Astrocyte (in vitro differentiated cells and primary cell): ENCODE data around the gene MLIP. TPM values are rescaled to one million over a fixed set of nuclear protein-coding genes. Genes with fewer than 3 reads are reported as not detected.

ENCODE experiments used
- DNase-seq: peaks from one replicate; pipeline ENCODE4 v3.0.0-alpha.2; 2010; ENCODE audit warnings: low read depth
- FAIRE-seq: peaks from 2 replicates; lab custom pipeline; 2011; peaks lifted over from hg19 to GRCh38; lab: Jason Lieb, UNC
- H2AFZ ChIP-seq: 2 replicates; pipeline ENCODE4 v1.6.0; 2012; ENCODE audit warnings: low read depth, low read length, inconsistent platforms
- H3K27ac ChIP-seq: 2 replicates; pipeline ENCODE4 v1.5.1; 2011; ENCODE audit warnings: low read depth, low read length, inconsistent platforms
- H3K27me3 ChIP-seq: 2 replicates; pipeline ENCODE4 v1.6.0; 2011; ENCODE audit warnings: low read length, inconsistent platforms; ENCODE audit not compliant: insufficient read depth
- H3K36me3 ChIP-seq: 2 replicates; pipeline ENCODE4 v1.5.1; 2011; ENCODE audit warnings: low read length, inconsistent platforms; ENCODE audit not compliant: insufficient read depth
- H3K4me1 ChIP-seq: 2 replicates; pipeline ENCODE4 v1.5.1; 2011; ENCODE audit warnings: low read length, inconsistent platforms; ENCODE audit not compliant: insufficient read depth
- H3K4me2 ChIP-seq: 2 replicates; pipeline ENCODE4 v1.6.0; 2012; ENCODE audit warnings: low read length, inconsistent platforms
- H3K4me3 ChIP-seq: 2 replicates; pipeline ENCODE4 v1.5.1; 2011; ENCODE audit warnings: low read depth, mild to moderate bottlenecking, low read length, inconsistent platforms; ENCODE audit not compliant: insufficient read depth
- H3K79me2 ChIP-seq: 2 replicates; pipeline ENCODE4 v1.6.0; 2012; ENCODE audit warnings: mild to moderate bottlenecking, low read length, inconsistent platforms; ENCODE audit not compliant: insufficient read depth
- H3K9ac ChIP-seq: 2 replicates; pipeline ENCODE4 v1.6.0; 2012; ENCODE audit warnings: mild to moderate bottlenecking, low read length, inconsistent platforms
- H3K9me3 ChIP-seq: 2 replicates; pipeline ENCODE4 v1.5.1; 2012; ENCODE audit warnings: low read depth, mild to moderate bottlenecking, low read length, inconsistent platforms; ENCODE audit not compliant: insufficient read depth
- H4K20me1 ChIP-seq: 2 replicates; pipeline ENCODE4 v1.6.0; 2012; ENCODE audit warnings: low read length, inconsistent platforms; ENCODE audit not compliant: insufficient read depth
- H3K27ac Mint-ChIP-seq: one replicate; pipeline ENCODE4 v1.8.0; 2021; ENCODE audit warnings: mild to moderate bottlenecking, mixed read lengths; ENCODE audit not compliant: unreplicated experiment
- H3K27me3 Mint-ChIP-seq: one replicate; pipeline ENCODE4 v1.8.0; 2021; ENCODE audit warnings: low read depth, mixed read lengths; ENCODE audit not compliant: unreplicated experiment
- H3K36me3 Mint-ChIP-seq: one replicate; pipeline ENCODE4 v1.8.0; 2021; ENCODE audit warnings: low read depth, mixed read lengths; ENCODE audit not compliant: unreplicated experiment
- H3K4me1 Mint-ChIP-seq: one replicate; pipeline ENCODE4 v1.8.0; 2021; ENCODE audit warnings: low read depth, mixed read lengths; ENCODE audit not compliant: unreplicated experiment
- H3K4me3 Mint-ChIP-seq: one replicate; pipeline ENCODE4 v1.8.0; 2021; ENCODE audit warnings: mild to moderate bottlenecking, moderate library complexity, mixed read lengths; ENCODE audit not compliant: unreplicated experiment
- H3K9me3 Mint-ChIP-seq: one replicate; pipeline ENCODE4 v1.8.0; 2021; ENCODE audit warnings: mild to moderate bottlenecking, mixed read lengths; ENCODE audit not compliant: unreplicated experiment
- CTCF ChIP-seq: IDR thresholded peaks from 2 replicates; pipeline ENCODE4 v1.5.1; 2011; ENCODE audit warnings: low read depth, mild to moderate bottlenecking, inconsistent platforms, low read length, moderate library complexity; ENCODE audit not compliant: insufficient read depth
- EZH2 ChIP-seq: IDR thresholded peaks from 2 replicates; pipeline ENCODE4 v1.6.1; 2012; ENCODE audit warnings: mild to moderate bottlenecking, low read length, inconsistent platforms; ENCODE audit not compliant: insufficient read depth
- total RNA-seq: library from RNA; stranded (reverse); gene quantifications from 2 replicates; pipeline ENCODE4 v1.2.1, GENCODE V29; 2021

Gene MLIP
- total RNA-seq, 1 donor from 2014 or later, result not detected

DNA sequence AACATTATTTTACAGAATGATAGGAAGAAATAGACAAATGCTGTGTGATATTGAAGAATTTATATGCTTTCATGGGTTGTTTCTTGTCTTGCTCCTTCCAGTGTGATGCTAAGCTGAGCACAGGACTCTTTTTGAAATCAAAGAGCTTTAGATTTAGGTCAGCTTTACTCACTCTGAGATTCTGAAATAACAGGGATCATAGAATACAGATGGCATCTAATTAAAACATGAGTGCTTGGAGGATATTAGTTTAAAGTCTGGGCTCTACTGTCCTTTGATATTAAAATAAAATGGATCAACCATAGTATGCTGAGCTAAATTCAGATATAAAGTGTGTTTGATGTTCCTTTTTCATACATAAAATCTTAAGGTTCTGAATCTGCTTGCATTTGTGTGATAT, 29.6 kb downstream of the MLIP start:
- Histone ChIP-seq H2AFZ (no peak overlapping the region), H3K27me3 (no peaks in the 10 kb centered on the region), H3K79me2 (no peaks in the 10 kb centered on the region), H3K36me3 (no peaks in the 10 kb centered on the region), H3K4me2 (no peak overlapping the region), H3K9me3 (no peaks in the 10 kb centered on the region), H3K9ac (no peak overlapping the region), H4K20me1 (no peaks in the 10 kb centered on the region), H3K27ac (no peak overlapping the region), H3K4me1 (no peaks in the 10 kb centered on the region), H3K4me3 (no peak overlapping the region)
- FAIRE-seq, result no peak
- Mint-ChIP-seq H3K27me3 (peaks cover 12% of the 10 kb centered on the region), H3K36me3 (no peaks in the 10 kb centered on the region), H3K9me3 (peaks cover 5% of the 10 kb centered on the region), H3K4me3 (no peak overlapping the region), H3K4me1 (no peaks in the 10 kb centered on the region), H3K27ac (no peak overlapping the region)
- TF ChIP-seq CTCF (no peak), EZH2 (no peak)
- DNase-seq, result no peak

DNA sequence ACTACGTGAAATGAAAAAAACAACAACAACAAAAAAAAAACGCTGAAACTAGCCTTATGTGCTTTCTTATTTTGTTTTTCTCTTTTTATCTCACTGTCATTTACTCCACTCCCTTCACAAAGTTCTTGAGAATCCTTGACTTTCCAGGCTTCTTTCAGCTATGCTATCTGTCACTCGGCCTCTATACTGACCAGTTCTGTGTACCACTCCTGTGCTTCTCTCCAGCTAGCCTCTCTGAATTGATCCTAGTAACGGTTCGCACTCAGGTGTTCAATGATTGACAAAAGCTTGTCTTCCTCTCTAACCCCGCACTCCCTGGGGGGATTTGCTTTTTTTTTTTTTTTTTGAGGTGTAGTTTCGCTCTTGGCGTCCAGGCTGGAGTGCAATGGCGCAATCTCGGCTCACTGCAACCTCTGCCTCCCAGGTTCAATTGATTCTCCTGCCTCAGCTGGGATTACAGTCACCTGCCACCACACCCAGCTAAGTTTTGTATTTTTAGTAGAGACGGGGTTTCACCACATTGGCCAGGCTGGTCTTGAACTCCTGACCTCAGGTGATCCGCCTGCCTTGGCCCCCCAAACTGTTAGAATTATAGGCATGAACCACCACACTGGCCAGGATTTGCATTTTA, 31.8 kb downstream of the MLIP start:
- no peak overlapping the region for H3K27ac ChIP-seq
- no peaks in the 10 kb centered on the region for H3K9me3 ChIP-seq
- H4K20me1 ChIP-seq, result no peaks in the 10 kb centered on the region
- no peak overlapping the region for H2AFZ ChIP-seq
- no peaks in the 10 kb centered on the region for H3K4me1 ChIP-seq
- DNase-seq, result no peak
- Mint-ChIP-seq H3K36me3 (no peaks in the 10 kb centered on the region), H3K27ac (no peak overlapping the region), H3K4me1 (no peaks in the 10 kb centered on the region), H3K27me3 (peaks cover under 1% of the 10 kb centered on the region), H3K4me3 (no peak overlapping the region), H3K9me3 (no peaks in the 10 kb centered on the region)
- FAIRE-seq, result no peak
- H3K36me3 ChIP-seq, result no peaks in the 10 kb centered on the region
- H3K4me2 ChIP-seq, result no peak overlapping the region
- no peak overlapping the region for H3K4me3 ChIP-seq
- H3K27me3 ChIP-seq, result no peaks in the 10 kb centered on the region
- H3K9ac ChIP-seq, result no peak overlapping the region
- no peak for TF ChIP-seq CTCF
- TF ChIP-seq EZH2, result no peak
- H3K79me2 ChIP-seq, result no peaks in the 10 kb centered on the region

DNA sequence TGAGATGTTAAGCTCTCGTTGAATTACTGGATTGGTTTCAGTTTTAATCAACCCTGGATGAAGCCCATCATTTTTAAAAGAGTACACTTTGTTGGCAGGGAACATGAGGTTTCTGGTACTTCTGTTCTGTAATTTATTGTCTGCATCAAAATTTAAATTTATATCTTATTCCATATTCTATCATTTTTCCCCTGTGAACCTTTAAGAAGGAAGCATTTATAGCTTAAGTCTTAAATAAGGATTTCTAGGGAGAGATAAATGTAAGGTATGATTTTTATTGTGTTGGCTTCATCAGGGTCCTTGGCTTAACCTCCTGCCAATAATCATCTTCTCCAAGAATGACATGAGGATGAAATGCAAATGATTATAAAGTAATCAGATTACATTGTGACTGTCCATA, 40.6 kb downstream of the MLIP start:
- H3K4me3 Mint-ChIP-seq, result no peak overlapping the region
- Histone ChIP-seq H3K4me3 (no peak overlapping the region), H4K20me1 (no peaks in the 10 kb centered on the region), H3K79me2 (no peaks in the 10 kb centered on the region), H3K27me3 (no peaks in the 10 kb centered on the region), H3K27ac (no peak overlapping the region), H2AFZ (no peak overlapping the region), H3K4me1 (no peaks in the 10 kb centered on the region), H3K4me2 (no peak overlapping the region), H3K9ac (no peak overlapping the region), H3K9me3 (no peaks in the 10 kb centered on the region), H3K36me3 (no peaks in the 10 kb centered on the region)
- H3K4me1 Mint-ChIP-seq, result no peaks in the 10 kb centered on the region
- no peak overlapping the region for H3K27ac Mint-ChIP-seq
- TF ChIP-seq CTCF, result no peak
- no peak for TF ChIP-seq EZH2
- FAIRE-seq (no peak), DNase-seq (no peak)
- peaks cover 2% of the 10 kb centered on the region for H3K27me3 Mint-ChIP-seq
- H3K9me3 Mint-ChIP-seq, result no peaks in the 10 kb centered on the region
- H3K36me3 Mint-ChIP-seq, result no peaks in the 10 kb centered on the region
